Neuronal stem cell (in vitro differentiated cells): Measurements from ENCODE around the gene RAD51C.
"Not testable (repeated sequence)": the region's sequence is repeated elsewhere in the genome, so short reads cannot be mapped to it uniquely, and the experiment has no call there.

Source experiments
- DNase-seq: peaks from one replicate; pipeline ENCODE4 v3.0.0-alpha.2; 2013; ENCODE audit warnings: low spot score
- H2AFZ ChIP-seq: one replicate; pipeline ENCODE4 v1.6.1; 2013; ENCODE audit warnings: mild to moderate bottlenecking, low read length, inconsistent platforms
- H2AK5ac ChIP-seq: 2 replicates; pipeline ENCODE4 v1.6.1; 2013; ENCODE audit warnings: low read depth, mild to moderate bottlenecking, inconsistent platforms, low read length, moderate library complexity, mixed read lengths
- H2BK120ac ChIP-seq: 2 replicates; pipeline ENCODE4 v1.6.1; 2013; ENCODE audit warnings: low read depth, mild to moderate bottlenecking, inconsistent platforms, low read length, moderate library complexity, mixed read lengths
- H2BK12ac ChIP-seq: one replicate; pipeline ENCODE4 v1.6.1; 2013; ENCODE audit warnings: low read length, inconsistent platforms
- H2BK15ac ChIP-seq: 2 replicates; pipeline ENCODE4 v1.6.1; 2013; ENCODE audit warnings: mild to moderate bottlenecking, low read length, inconsistent platforms, mixed read lengths
- H2BK5ac ChIP-seq: one replicate; pipeline ENCODE4 v1.6.1; 2013; ENCODE audit warnings: inconsistent platforms, mild to moderate bottlenecking, low read length, moderate library complexity
- H3K14ac ChIP-seq: one replicate; pipeline ENCODE4 v1.6.1; 2013; ENCODE audit warnings: low read length, inconsistent platforms
- H3K18ac ChIP-seq: 2 replicates; pipeline ENCODE4 v1.6.1; 2013; ENCODE audit warnings: low read length, inconsistent platforms
- H3K23ac ChIP-seq: 2 replicates; pipeline ENCODE4 v1.6.1; 2013; ENCODE audit warnings: low read depth, mild to moderate bottlenecking, mixed read lengths, low read length, inconsistent platforms; ENCODE audit not compliant: poor library complexity
- H3K27ac ChIP-seq: replicated peaks from 3 replicates; pipeline ENCODE4 v1.5.1; 2013; ENCODE audit warnings: low read length, inconsistent platforms
- H3K27me3 ChIP-seq, 3 experiments: 2 replicates each; pipeline ENCODE4 v1.6.1; 2013; ENCODE audit warnings: low read length in 3 of 3, mild to moderate bottlenecking in 2 of 3, inconsistent platforms in 1 of 3, low read depth in 1 of 3, mixed read lengths in 1 of 3, moderate library complexity in 1 of 3; ENCODE audit not compliant: control insufficient read depth in 3 of 3, insufficient read depth in 3 of 3
- H3K36me3 ChIP-seq, 2 donors: replicated peaks in 1 of 2; 2 replicates each; pipeline ENCODE4 v1.6.1; 2013; ENCODE audit warnings: low read length in 2 of 2; ENCODE audit not compliant: control insufficient read depth in 2 of 2, insufficient read depth in 2 of 2
- H3K4ac ChIP-seq: 2 replicates; pipeline ENCODE4 v1.6.1; 2013; ENCODE audit warnings: inconsistent platforms, mild to moderate bottlenecking, low read length, moderate library complexity
- H3K4me1 ChIP-seq, 2 donors: 1 replicate in 1 of 2; 2 replicates in 1 of 2; pipeline ENCODE4 v1.6.1; 2013; ENCODE audit warnings: low read length in 2 of 2, low read depth in 1 of 2; ENCODE audit not compliant: control insufficient read depth in 2 of 2, insufficient read depth in 1 of 2
- H3K4me2 ChIP-seq: one replicate; pipeline ENCODE4 v1.6.1; 2013; ENCODE audit warnings: mild to moderate bottlenecking, low read length, inconsistent platforms; ENCODE audit not compliant: insufficient read depth, poor library complexity, severe bottlenecking
- H3K4me3 ChIP-seq, 2 donors: 2 replicates each; pipeline ENCODE4 v1.5.1; 2013; ENCODE audit warnings: low read length in 2 of 2, mild to moderate bottlenecking in 2 of 2, inconsistent platforms in 1 of 2, moderate library complexity in 1 of 2
- H3K79me1 ChIP-seq: one replicate; pipeline ENCODE4 v1.6.1; 2013; ENCODE audit warnings: low read depth, mild to moderate bottlenecking, inconsistent platforms, low read length, moderate library complexity
- H3K9ac ChIP-seq: one replicate; pipeline ENCODE4 v1.6.1; 2013; ENCODE audit warnings: mild to moderate bottlenecking, low read depth, low read length, inconsistent platforms; ENCODE audit not compliant: poor library complexity
- H3K9me3 ChIP-seq, 2 donors: replicated peaks in 1 of 2; 2 replicates each; pipeline versions ENCODE3 to v1.6.1; 2013; ENCODE audit warnings: low read length in 2 of 2, mild to moderate bottlenecking in 2 of 2, inconsistent platforms in 1 of 2, low read depth in 1 of 2, mixed read lengths in 1 of 2, moderate library complexity in 1 of 2; ENCODE audit not compliant: control insufficient read depth in 2 of 2, insufficient read depth in 1 of 2
- H4K8ac ChIP-seq: one replicate; pipeline ENCODE4 v1.6.1; 2013; ENCODE audit warnings: low read depth, mild to moderate bottlenecking, inconsistent platforms, low read length, moderate library complexity
- H4K91ac ChIP-seq: one replicate; pipeline ENCODE4 v1.6.1; 2013; ENCODE audit warnings: low read length, low read depth, mild to moderate bottlenecking, inconsistent platforms; ENCODE audit not compliant: poor library complexity
- WGBS, 2 donors: extraction: QIAGEN DNeasy Blood & Tissue Kit; methylation state at CpG; one replicate each; pipeline ENCODE4 v1.1.7; 2013; ENCODE audit warnings: missing lambda C conversion rate in 2 of 2, mixed read lengths in 1 of 2; ENCODE audit not compliant: insufficient read length in 2 of 2, insufficient replicate concordance in 1 of 2; ENCODE audit errors: extremely low coverage in 2 of 2; 5-methylcytosine and 5-hydroxymethylcytosine counted together

RAD51C gene

GRCh38 chr17:58658804-58659713, 33.3 kb upstream of the RAD51C start:
- H3K4me3 ChIP-seq, result peak overlapping the region in 1 of 2 donors; percentile 37
- no CpG with 5 or more reads among the region's 38 CpGs for WGBS, 2 donors

GRCh38 chr17:58659714-58660084, 32.7 kb upstream of the RAD51C start:
- not testable (repeated sequence) for H3K27ac ChIP-seq, H3K9me3 ChIP-seq, H2BK120ac ChIP-seq, H3K14ac ChIP-seq, H3K9ac ChIP-seq, H2BK12ac ChIP-seq, H4K91ac ChIP-seq, H2BK5ac ChIP-seq, H3K27me3 ChIP-seq, DNase-seq, H2BK15ac ChIP-seq, H2AK5ac ChIP-seq, H3K4me1 ChIP-seq, H3K23ac ChIP-seq, H3K4ac ChIP-seq, H4K8ac ChIP-seq, H3K18ac ChIP-seq, H3K36me3 ChIP-seq, H3K79me1 ChIP-seq
- Histone ChIP-seq H3K4me3 (peak overlapping the region in 1 of 2 donors; percentile 37), H3K4me2 (peak overlapping the region; percentile 34), H2AFZ (peak overlapping the region; percentile 63)
- WGBS, 2 donors, result no CpG with 5 or more reads among the region's 9 CpGs

More at GRCh38 chr17:58658804-58659713, 33.3 kb upstream of the RAD51C start:
- Histone ChIP-seq H3K18ac (no peak overlapping the region), H3K23ac (peak overlapping the region; percentile 97), H3K27ac (peak overlapping the region; percentile 51), H3K4ac (no peak overlapping the region), H2BK12ac (no peak overlapping the region), H2BK15ac (no peak overlapping the region), H3K36me3 (no peaks in the 10 kb centered on the region), H3K27me3 (no peaks in the 10 kb centered on the region), H3K79me1 (no peaks in the 10 kb centered on the region), H3K14ac (no peak overlapping the region), H4K8ac (no peak overlapping the region), H3K4me2 (peak overlapping the region; percentile 34), H2BK120ac (no peak overlapping the region), H2AK5ac (no peak overlapping the region), H3K9me3 (no peaks in the 10 kb centered on the region), H3K9ac (no peak overlapping the region), H3K4me1 (peaks cover 0 to 3% of the 10 kb centered on the region in 2 donors), H2AFZ (peak overlapping the region; percentile 63), H2BK5ac (no peak overlapping the region), H4K91ac (no peak overlapping the region)
- DNase-seq, result peak; percentile 80

GRCh38 chr17:58660621-58661020, 31.8 kb upstream of the RAD51C start:
- Histone ChIP-seq H4K91ac (no peak overlapping the region), H3K4ac (no peak overlapping the region), H4K8ac (no peak overlapping the region), H3K4me1 (peaks cover 0 to 3% of the 10 kb centered on the region in 2 donors), H3K27ac (no peak overlapping the region), H2AFZ (no peak overlapping the region), H3K4me3 (no peak overlapping the region), H3K9me3 (no peaks in the 10 kb centered on the region), H2BK5ac (no peak overlapping the region), H3K9ac (no peak overlapping the region), H2AK5ac (no peak overlapping the region), H3K14ac (no peak overlapping the region), H3K18ac (no peak overlapping the region), H3K4me2 (no peak overlapping the region), H3K36me3 (no peaks in the 10 kb centered on the region), H2BK120ac (no peak overlapping the region), H2BK12ac (no peak overlapping the region), H3K27me3 (no peaks in the 10 kb centered on the region), H3K79me1 (no peaks in the 10 kb centered on the region), H3K23ac (no peak overlapping the region), H2BK15ac (no peak overlapping the region)
- no CpG with 5 or more reads among the region's 4 CpGs for WGBS, 2 donors
- DNase-seq, result no peak

- Histone ChIP-seq H3K23ac (no peak overlapping the region), H2BK15ac (no peak overlapping the region), H3K4ac (no peak overlapping the region), H3K4me2 (no peak overlapping the region), H3K79me1 (no peaks in the 10 kb centered on the region), H3K4me1 (peaks cover 0 to 3% of the 10 kb centered on the region in 2 donors), H3K27me3 (no peaks in the 10 kb centered on the region), H4K8ac (no peak overlapping the region), H3K27ac (no peak overlapping the region), H3K18ac (no peak overlapping the region), H3K4me3 (no peak overlapping the region), H2BK5ac (no peak overlapping the region), H3K14ac (no peak overlapping the region), H3K36me3 (no peaks in the 10 kb centered on the region), H2BK12ac (no peak overlapping the region), H4K91ac (no peak overlapping the region), H2AK5ac (no peak overlapping the region), H3K9me3 (no peaks in the 10 kb centered on the region), H2BK120ac (no peak overlapping the region), H3K9ac (no peak overlapping the region), H2AFZ (peak overlapping the region; percentile 49)
- no peak for DNase-seq
- no CpG with 5 or more reads among the region's 26 CpGs for WGBS, 2 donors
These were observed 30.9 kb upstream of the RAD51C start for GRCh38 chr17:58661499-58661898.
